ENCODE measurements around the gene USP10.

- TF ChIP-seq FOXM1 (IDR thresholded peaks at IDR 0.05; ENCODE audit: borderline replicate concordance, low read depth), result no peak
- no peak for TF ChIP-seq EP300 (IDR thresholded peaks at IDR 0.05; ENCODE audit: borderline replicate concordance)
- TF ChIP-seq TCF12 (IDR thresholded peaks at IDR 0.05; ENCODE audit: low read depth), result no peak
- no peak for TF ChIP-seq CEBPB (IDR thresholded peaks at IDR 0.05)
- TF ChIP-seq MAX (IDR thresholded peaks at IDR 0.05), result no peak
- TF ChIP-seq YY1 (IDR thresholded peaks at IDR 0.05; ENCODE audit: low read depth), result no peak
- no peak for TF ChIP-seq CREB1 (IDR thresholded peaks at IDR 0.05; ENCODE audit: low read depth)
- no peak for TF ChIP-seq TAF1 (IDR thresholded peaks at IDR 0.05; ENCODE audit: low read depth)
- no peak for TF ChIP-seq NFIC (IDR thresholded peaks at IDR 0.05)
- no peak for TF ChIP-seq EGR1 (IDR thresholded peaks at IDR 0.05)
Observed at GRCh38 chr16:84663433-84664101, 36.2 kb upstream of the USP10 start.
